Activated CD8-positive, alpha-beta memory T cell treated with anti-CD3 and anti-CD28 coated beads for 4 hours (primary cell): ENCODE measurements around the gene MINDY3.
"Not testable (repeated sequence)": the region's sequence is repeated elsewhere in the genome, so short reads cannot be mapped to it uniquely, and the experiment has no call there.

ENCODE experiments used
- DNase-seq, 2 donors: peaks; one replicate each; pipeline ENCODE4 v3.0.0-alpha.2; 2020; ENCODE audit warnings: low read depth in 2 of 2

Gene MINDY3

DNA sequence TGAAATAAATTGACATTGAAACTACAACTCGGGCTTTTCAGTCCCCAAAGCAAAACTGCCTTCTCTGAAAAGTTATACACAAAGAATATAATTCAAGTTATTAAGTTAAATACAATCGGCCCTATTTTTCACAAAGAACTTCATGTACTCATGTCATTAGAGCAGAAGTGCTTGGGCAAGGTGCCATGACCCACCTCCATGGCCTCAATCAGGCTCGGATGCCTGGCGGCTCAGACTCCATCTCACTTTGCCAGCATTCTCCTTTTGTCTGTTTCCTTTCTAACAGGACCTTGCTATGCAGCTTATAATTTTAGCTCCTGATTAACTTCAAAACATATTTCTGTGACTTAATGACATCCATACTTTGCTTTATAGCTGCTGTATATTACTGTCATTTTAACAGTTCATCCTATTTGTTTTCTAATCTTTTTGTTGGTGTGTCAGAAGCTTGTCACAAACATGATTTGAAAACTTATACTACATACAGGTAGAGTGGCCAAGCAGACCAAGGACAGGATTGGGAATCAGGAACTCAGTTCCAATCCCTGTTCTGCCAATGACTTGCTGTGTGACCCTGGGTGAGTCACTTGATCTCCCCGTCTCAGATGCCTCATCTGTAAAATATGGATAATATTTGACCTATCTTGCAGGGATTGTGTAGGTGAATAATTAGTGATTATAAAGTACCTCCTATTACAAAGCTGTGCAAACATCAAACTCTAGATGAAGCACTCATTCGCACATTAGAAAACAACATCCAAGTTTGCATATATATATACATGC, 79.8 kb downstream of the MINDY3 start:
- no peak for DNase-seq

DNA sequence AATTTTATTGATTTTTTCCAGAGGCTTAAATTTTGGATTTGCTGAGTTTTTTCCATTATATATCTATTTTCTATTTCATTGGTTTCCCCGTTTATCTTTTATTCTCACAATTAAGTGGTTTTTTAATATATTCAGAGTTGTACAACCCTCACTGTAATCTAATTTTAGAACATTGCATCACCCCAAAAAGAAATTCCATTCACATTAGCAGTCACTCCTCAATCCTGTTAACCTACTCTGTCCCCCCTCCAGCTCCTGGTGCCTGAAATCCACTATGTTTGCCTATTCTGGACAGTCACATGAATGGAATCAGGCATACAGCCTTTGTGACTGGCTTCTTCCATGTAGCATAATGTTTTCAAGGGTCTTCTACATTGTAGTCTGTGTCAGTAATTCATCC, 84.8 kb downstream of the MINDY3 start:
- no peak for DNase-seq

DNA sequence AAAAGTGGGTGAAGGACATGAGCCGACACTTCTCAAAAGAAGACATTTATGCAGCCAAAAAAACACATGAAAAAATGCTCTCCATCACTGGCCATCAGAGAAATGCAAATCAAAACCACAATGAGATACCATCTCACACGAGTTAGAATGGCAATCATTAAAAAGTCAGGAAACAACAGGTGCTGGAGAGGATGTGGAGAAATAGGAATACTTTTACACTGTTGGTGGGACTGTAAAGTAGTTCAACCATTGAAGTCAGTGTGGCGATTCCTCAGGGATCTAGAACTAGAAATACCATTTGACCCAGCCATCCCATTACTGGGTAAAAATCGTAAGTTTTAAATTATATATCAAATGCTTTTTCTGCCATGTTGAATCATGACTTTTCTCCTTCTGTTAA, 85.8 kb downstream of the MINDY3 start:
- DNase-seq: not testable (repeated sequence)

DNA sequence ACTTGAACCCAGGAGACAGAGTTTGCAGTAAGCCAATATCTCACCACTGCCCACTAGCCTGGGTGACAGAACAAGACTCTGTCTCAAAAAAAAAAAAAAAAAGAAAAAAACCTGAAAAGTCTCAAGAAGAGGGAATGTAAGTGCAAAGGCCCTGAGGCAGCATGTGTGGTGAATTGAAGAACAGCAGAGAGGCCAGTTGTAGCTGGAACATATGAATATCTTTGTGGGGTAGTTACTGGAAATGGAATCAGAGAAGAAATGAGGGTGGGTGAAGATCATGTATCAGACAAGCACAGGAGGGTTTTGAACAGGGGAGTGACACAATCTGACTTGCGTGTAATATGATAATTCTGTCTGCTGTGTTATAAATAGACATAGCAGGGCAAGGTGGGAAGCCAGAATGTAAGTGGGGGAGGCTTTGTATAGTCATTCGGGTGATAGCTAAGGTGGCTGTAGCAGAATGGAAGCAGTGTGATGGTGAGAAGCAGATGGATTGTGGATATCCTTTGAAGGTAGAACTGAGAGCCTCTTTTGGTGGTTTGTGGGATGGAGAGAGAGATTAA, 95.3 kb downstream of the MINDY3 start:
- no peak for DNase-seq

DNA sequence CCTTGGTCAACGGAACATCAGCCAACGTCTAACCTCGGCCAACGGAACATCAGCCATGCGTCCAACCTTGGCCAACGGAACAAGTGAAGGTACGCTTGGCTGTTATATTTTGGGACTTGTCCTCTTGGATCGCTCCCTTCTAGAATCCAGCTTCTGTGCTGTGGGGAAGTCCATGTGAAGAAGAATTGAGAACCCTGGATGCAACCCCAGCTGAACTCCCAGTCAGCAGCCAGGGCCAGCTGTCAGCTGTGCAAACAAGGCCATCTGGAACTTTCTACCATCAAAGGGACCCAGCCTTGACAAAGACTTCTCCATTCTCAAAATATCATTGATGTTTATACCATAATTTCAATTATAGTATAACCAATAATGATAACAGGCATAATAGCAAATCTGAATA, 97.3 kb downstream of the MINDY3 start:
- no peak for DNase-seq

DNA sequence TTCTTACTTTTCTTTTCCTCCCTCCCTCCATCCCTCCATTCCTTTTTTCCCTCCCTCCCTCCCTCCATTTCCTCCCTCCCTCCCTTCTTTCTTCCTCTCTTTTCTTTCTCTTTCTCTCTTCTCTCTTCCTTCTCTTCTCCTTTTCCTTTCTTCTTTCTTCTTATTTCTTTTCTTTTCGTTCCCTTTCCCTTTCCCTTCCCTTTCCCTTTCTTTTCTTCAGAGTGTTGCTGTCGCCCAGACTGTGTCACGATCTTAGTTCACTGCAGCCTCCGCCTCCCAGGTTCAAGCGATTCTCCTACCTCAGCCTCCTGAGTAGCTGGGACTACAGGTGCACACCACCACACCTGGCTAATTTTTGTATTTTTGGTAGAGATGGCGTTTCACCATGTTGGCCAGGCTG, 98.1 kb downstream of the MINDY3 start:
- DNase-seq: not testable (repeated sequence)

DNA sequence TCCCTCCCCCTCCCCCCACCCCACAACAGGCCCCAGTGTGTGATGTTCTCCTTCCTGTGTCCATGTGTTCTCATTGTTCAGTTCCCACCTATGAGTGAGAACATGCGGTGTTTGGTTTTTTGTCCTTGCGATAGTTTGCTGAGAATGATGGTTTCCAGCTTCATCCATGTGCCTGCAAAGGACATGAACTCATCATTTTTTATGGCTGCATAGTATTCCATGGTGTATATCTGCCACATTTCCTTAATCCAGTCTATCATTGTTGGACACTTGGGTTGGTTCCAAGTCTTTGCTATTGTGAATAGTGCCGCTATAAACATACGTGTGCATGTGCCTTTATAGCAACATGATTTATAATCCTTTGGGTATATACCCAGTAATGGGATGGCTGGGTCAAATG, 99.1 kb downstream of the MINDY3 start:
- not testable (repeated sequence) for DNase-seq

DNA sequence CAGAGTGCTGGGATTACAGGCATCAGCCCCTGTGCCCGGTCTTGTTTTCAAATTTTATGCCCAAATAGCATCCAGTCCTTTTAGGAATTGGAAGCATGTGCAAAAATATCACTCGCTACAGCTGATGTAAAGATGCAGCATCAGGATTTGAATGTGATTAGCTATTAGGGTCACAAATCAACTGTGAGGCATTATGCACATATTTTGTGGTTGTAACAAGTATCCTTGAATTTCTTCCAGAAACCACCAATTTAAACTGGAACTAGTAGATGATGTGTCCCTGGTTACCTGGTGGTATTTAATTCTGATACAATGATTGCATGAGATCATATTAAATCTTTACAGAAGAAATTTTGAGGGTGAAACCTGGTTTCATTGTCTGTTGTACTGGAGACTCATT, 99.6 kb downstream of the MINDY3 start:
- DNase-seq: no peak

DNA sequence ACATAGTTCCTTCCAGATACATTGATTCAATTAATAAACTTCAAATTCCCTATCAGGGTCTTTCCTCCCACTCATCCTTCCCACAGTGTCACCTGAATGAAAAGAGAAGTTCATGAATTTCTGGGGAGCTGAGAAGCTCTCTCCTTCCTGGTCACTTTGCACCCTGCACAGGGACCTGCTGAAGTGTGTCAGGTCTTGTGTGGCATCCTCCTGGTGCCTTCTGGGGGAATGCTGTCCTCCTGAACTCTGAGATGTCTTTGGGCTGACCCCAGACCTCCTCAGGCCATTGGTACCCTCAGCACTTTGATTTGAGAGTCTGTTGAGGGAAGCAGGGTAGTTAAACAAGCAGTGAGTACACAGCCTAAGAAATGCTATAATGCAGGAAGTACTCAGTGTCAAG, 101.0 kb downstream of the MINDY3 start:
- DNase-seq: no peak

DNA sequence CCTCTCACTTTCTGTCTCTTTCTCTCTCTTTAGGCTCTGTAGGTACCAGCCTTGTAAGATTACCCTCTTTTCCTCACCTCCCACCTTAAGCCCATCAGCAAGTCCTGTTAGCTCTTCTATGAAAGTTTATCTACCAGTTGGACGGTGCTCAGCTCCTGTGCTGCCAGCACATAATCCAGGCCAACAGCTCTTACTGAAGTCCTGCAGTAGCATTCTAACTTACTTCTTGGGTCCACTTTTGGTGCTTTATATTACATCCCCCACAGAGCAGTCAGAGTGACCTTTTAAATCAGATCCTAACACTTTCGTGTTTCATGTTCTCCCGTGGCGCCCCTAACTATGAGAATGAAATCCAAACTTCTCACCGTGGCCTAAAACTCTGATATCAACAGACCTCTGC, 101.7 kb downstream of the MINDY3 start:
- no peak for DNase-seq

DNA sequence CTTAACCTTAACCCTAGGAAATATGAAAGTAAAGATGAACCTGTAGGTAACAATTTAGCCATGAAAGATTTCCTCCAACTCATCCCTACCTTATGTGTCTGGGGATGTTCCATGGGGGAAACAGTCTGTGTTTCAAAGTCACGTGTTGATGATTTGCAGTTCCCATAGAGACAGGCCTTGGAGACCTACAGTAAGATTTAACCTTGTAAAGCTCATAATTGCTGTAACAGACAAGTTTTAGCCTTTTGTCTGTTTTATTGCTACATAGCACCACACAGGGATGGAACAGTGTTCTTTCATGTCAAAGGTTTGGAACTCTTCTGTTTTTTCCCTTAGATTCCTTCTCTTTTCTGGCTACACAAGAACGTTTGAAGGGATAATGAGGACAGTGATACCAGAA, 105.4 kb downstream of the MINDY3 start:
- DNase-seq: no peak

DNA sequence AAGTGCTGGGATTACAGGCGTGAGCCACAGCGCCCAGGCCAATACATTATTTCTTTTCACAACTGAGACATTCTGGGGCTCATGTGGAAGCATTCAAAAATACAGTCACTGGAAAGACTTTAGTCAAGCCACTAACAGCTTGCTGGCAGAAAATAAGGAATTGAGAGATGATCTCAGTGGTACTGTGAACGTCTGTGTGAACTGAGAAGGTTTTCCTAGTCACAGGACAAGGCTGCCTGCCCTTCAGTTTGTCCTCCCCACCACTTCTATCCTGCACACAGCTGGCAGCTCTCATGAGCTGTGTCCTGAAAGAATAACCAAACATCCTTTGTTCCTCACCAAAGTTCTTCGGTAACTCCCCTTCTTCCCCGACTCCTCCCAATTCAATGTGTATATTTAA, 109.3 kb downstream of the MINDY3 start:
- DNase-seq: no peak

DNA sequence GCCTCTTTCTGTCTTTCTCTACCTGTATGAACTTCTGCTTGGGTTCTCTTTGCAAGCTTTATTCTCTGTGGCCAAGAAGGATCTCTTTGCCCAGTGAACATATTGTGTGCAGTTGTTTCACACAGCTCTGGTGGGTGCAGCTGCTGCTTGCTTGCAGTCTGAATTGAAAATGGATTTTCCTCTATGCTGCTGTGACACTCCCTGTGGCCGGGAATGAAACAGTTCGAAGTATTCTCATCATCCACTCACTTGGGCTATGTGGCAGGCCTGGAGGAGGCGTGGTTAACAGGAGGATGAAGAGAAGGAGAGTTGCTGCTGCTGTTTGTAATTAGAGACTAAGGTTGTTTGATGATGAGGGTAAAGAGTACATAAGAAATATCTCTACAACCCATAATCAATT, 112.2 kb downstream of the MINDY3 start:
- no peak for DNase-seq

DNA sequence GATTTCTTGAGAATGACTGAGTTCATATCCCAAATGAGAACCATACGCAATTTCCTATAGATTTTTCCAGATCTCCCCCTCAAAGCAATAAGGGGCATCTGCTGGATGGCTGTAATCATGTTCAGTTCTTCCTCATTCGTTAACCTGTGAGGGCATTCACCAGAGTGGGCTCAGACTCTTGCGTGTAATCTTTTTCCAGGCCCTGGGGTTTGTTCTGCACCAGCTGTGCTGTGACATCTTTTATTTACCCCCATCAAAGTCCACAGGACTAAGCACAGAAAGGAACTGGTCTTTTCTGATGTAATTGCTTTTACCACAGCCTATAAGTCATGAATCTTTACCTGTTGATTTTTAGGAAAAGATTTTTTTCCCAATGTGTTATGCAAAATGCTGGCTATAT, 112.7 kb downstream of the MINDY3 start:
- DNase-seq: no peak

DNA sequence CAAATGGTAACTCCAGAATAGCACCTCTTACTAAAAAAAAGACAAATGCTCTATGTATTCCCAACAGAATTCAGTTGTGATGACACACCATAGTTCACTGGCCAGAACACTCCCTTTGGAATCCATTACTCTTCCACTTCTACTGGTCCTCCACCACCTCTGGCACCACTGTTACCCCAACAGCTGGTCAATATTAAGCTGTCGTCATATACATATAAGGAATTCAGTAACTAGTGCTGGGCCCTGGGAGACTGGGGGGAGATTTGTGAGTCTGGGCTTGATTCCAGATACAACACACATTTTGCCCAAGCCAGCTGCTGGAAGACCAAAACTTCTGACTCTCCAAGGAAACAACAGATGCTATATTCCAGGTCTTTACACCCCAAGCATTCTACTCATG, 114.6 kb downstream of the MINDY3 start:
- DNase-seq: no peak

DNA sequence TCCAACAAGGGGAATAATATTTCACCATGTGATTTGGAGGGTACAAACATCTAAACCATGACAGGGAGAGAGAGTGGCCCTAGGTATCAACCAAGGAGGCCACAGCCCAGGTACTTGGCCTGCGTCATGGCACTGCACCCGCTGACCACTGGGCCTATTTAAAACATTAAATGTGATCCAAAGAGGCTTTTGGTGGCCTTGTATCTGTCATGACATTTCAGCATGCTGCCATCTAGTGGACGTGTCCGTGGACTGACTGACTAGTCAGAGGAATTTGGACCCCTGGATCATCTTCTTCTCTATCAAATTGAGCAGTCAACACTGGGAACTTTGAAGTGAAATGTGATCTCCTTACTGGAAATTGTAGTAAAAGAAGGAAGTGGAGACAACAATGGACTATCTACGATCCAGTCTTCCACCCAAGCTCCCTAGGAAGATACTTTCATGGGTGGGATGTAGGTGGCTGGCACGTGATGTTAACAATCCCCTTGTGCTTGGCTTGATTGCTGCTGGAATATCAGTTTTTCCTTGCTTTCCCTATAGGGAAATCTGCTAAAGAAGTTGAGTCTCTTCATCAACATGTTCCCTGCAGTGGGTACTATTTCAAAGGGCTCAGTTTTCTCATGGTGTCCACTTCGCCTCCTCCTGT, 116.0 kb downstream of the MINDY3 start:
- DNase-seq: peak in 1 of 2 donors; percentile 8

DNA sequence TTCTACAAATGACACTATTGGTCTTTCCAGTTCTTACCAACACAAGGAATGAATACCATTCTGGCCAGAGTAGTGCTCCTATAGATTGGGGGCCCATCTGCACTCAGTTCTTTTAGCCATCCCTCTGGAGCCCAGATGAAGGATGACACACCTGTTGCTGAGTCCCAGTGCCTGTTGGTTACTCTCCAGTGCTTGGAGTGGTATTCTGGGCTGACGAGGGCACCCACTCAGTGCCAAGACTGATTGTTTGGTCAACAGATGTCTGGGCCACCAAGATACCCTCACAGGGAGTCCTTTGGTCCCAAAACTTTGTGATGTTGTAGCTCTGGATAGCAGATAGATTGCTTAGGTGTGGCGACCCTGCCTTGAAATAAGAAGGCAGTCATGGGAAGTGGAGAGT, 116.9 kb downstream of the MINDY3 start:
- DNase-seq: no peak

DNA sequence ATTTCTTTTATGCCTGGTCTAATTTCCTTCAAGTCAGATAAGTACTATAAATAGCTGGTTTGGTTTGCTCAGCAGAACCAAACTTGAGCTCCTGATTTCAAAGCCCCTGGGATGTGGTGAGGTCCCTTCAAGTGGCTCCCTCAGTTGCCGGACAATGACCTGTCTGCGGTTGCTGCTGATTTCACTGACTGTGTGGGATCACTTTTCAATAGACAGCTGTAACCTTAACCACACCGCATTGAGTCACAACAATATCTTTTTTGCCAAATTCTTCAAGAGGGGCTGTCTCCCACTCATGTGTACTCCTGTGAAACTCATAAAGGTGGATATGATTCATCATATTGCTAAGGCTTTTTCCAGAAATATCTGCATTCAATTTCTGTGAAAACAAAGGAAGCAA, 117.5 kb downstream of the MINDY3 start:
- no peak for DNase-seq

DNA sequence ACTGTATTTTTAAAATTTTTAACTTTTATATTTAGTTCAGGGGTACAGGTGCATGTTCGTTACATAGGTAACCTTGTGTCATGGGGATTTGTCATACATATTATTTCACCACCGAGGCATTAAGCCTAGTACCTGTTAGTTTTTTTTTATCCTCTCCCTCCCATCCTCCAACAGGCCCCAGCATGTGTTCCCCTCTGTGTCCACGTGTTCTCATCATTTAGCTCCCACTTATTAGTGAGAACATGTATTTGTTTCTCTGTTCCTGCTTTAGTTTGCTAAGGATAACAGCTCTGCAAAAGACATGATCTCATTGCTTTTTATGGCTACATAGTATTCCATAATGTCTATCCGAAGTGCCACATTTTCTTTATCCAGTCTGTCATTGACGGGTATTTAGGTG, 118.2 kb downstream of the MINDY3 start:
- no peak for DNase-seq

DNA sequence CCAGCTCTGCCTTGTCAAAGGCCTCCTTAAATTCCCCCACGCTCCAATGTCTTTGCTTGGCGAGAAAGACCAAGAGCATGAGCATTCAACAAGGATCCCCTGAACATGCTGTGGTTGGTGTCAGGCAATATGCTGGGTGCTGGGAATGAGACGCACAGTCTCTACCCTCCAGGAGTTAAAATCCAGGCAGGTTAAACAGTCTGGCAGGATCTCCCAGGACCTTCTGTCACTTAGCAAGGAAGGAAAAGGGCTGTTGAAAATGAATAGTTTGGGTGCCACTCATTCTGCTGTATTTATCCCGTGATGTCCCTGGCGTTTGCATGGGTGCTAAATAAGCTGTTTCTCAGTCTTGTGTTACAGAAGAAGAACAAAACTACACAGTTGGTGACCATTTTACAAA, 118.7 kb downstream of the MINDY3 start:
- no peak for DNase-seq

DNA sequence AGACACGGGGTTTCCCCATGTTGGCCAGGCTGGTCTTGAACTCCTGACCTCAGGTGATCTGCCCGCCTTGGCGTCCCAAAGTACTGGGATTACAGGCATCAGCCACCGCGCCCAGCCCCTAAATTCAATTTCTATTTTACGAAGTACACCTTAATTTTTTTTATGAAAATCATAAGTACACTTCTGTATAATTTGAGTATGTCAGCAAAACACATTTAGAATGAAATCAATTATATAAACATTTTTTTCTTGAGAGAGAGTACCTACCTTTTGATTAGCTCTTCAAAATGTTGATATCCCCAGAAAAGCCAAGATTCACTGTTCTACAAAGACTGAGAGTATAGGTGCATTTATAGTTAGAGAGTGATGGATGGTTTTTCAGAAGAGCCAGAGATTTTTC, 120.0 kb downstream of the MINDY3 start:
- no peak for DNase-seq

DNA sequence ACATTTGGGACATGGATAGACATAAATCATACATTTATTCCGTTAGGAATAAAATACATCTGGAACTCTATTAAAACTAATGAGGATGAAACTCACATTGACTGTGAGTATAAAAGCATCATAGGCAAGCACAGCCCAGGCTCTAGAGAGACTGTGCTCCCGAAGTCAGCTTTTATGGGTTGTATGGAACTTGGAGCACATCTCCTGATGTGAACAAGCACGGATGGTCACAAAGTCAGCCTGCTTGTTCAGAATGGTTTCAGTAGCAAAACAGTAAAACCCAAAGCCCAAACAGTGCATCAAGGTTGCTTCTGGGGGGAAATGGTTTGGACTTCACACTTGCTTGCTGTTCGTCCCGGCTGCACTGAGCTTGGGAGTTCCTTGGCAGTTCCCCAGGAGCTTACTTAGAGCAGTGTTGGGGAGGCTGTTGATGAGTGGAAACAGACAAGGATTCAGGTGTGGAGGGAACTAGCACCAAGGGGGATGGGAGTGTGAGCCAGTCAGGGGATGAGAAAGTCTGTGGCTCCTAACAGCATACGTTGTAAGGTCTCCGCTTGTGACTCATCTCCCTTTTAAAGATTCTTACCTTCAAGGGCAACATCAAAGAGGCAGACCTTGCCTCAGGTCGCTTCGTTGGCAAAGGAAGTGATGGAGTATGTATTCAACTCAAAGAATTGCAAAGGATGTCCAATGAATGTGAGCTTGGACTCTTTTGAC, 120.9 kb downstream of the MINDY3 start:
- DNase-seq: no peak
